ENCODE results near the gene HPX. TPM values are rescaled to one million over a fixed set of nuclear protein-coding genes. Genes with fewer than 3 reads are reported as not detected.
"Not testable (repeated sequence)": the region's sequence is repeated elsewhere in the genome, so short reads cannot be mapped to it uniquely, and the experiment has no call there.

Gene HPX
- total RNA-seq, 1 donor from 2014 or later: 2.5 TPM

- DNase-seq (ENCODE audit: extremely low read depth, low read depth, low spot score): no peak
Measured at GRCh38 chr11:6393989-6394670, 46.7 kb downstream of the HPX start.

GRCh38 chr11:6392251-6392650 lies 48.5 kb downstream of the HPX start:
- not testable (repeated sequence) for DNase-seq (ENCODE audit: extremely low read depth, low read depth, low spot score)

- no peak for DNase-seq (ENCODE audit: extremely low read depth, low read depth, low spot score)
Measured at GRCh38 chr11:6391537-6392134, 49.2 kb downstream of the HPX start.

GRCh38 chr11:6390718-6391469 lies 49.9 kb downstream of the HPX start:
- no peak for DNase-seq (ENCODE audit: extremely low read depth, low read depth, low spot score)

- no peak for DNase-seq (ENCODE audit: extremely low read depth, low read depth, low spot score)
Measured at GRCh38 chr11:6389905-6390717, 50.7 kb downstream of the HPX start, which contains the start of gene SMPD1. Gene SMPD1 (plus strand): TSS chr11:6390474. CDS start chr11:6390599, 125 bp downstream.

GRCh38 chr11:6388748-6389147 lies 52.0 kb downstream of the HPX start:
- no peak for DNase-seq (ENCODE audit: extremely low read depth, low read depth, low spot score)

GRCh38 chr11:6387811-6388599 lies 52.8 kb downstream of the HPX start:
- DNase-seq (ENCODE audit: extremely low read depth, low read depth, low spot score): no peak

GRCh38 chr11:6385046-6385777 lies 55.6 kb downstream of the HPX start:
- DNase-seq (ENCODE audit: extremely low read depth, low read depth, low spot score): no peak

Other genes with a start within 250 kb of the HPX start
- gene OR52W1, start 241.8 kb downstream of the HPX start, total RNA-seq: not detected in 2 replicates
- gene C11orf42, start 235.4 kb downstream of the HPX start, total RNA-seq: not detected in 2 replicates
- gene FHIP1B, start 206.4 kb downstream of the HPX start, total RNA-seq: 16.1 and 22.9 TPM in 2 replicates
- gene CNGA4, start 201.9 kb downstream of the HPX start, total RNA-seq: 0.12 TPM in 1 of 2 replicates, not detected in the other
- not detected in 2 replicates for gene CCKBR, start 181.1 kb downstream of the HPX start, total RNA-seq
- gene CAVIN3, start 120.5 kb downstream of the HPX start, total RNA-seq: 365 and 424 TPM in 2 replicates
- gene SMPD1, start 50.5 kb downstream of the HPX start, total RNA-seq: 89.0 and 90.5 TPM in 2 replicates
- gene APBB1, start 21.9 kb downstream of the HPX start, total RNA-seq: 36.3 and 46.7 TPM in 2 replicates
- 17.1 and 46.3 TPM in 2 replicates for gene TRIM3, start 33.0 kb upstream of the HPX start, total RNA-seq
- gene ARFIP2, start 40.3 kb upstream of the HPX start, total RNA-seq: 46.2 and 60.3 TPM in 2 replicates
- gene TIMM10B, start 40.5 kb upstream of the HPX start, total RNA-seq: 15.5 and 30.4 TPM in 2 replicates
- gene DNHD1, start 56.3 kb upstream of the HPX start, total RNA-seq: 1.2 and 5.1 TPM in 2 replicates
- gene RRP8, start 162.6 kb upstream of the HPX start, total RNA-seq: 19.2 and 19.6 TPM in 2 replicates
- 191 and 194 TPM in 2 replicates for gene ILK, start 162.8 kb upstream of the HPX start, total RNA-seq
- gene TAF10, start 171.2 kb upstream of the HPX start, total RNA-seq: 81.6 and 122 TPM in 2 replicates
- 221 and 241 TPM in 2 replicates for gene TPP1, start 178.4 kb upstream of the HPX start, total RNA-seq
- gene DCHS1, start 214.8 kb upstream of the HPX start, total RNA-seq: 89.7 and 177 TPM in 2 replicates
- 68.9 and 76.8 TPM in 2 replicates for gene MRPL17, start 242.4 kb upstream of the HPX start, total RNA-seq